ENCODE data around the gene UGT1A10. TPM values are rescaled to one million over a fixed set of nuclear protein-coding genes. Genes with fewer than 3 reads are reported as not detected.

Gene UGT1A10
- not detected for total RNA-seq

GRCh38 chr2:233636306-233636705, at the start of gene UGT1A10:
Gene UGT1A10 (plus strand): TSS chr2:233636448. CDS start chr2:233636523, 75 bp downstream.

GRCh38 chr2:233617476-233617875, 18.8 kb upstream of the UGT1A10 start, which contains the start of gene UGT1A8:
Gene UGT1A8 (plus strand): TSS chr2:233617633. CDS start chr2:233617708, 75 bp downstream.

GRCh38 chr2:233671290-233672161, 35.3 kb downstream of the UGT1A10 start, which contains the start of gene UGT1A9:
Gene UGT1A9 (plus strand): TSS chr2:233671898. CDS start chr2:233671935, 37 bp downstream.

GRCh38 chr2:233681521-233682099, 45.4 kb downstream of the UGT1A10 start, which contains the start of gene UGT1A7:
Gene UGT1A7 (plus strand): TSS chr2:233681901. CDS start chr2:233681938, 37 bp downstream.

GRCh38 chr2:233692648-233693047, 56.4 kb downstream of the UGT1A10 start, which contains the start of gene UGT1A6:
Gene UGT1A6 (plus strand): TSS chr2:233692890. CDS start chr2:233693005, 115 bp downstream.

GRCh38 chr2:233712611-233713261, 76.5 kb downstream of the UGT1A10 start, which contains the start of gene UGT1A5:
Gene UGT1A5 (plus strand): TSS chr2:233712907. CDS start chr2:233712992, 85 bp downstream.

GRCh38 chr2:233718552-233718951, 82.3 kb downstream of the UGT1A10 start, which contains the start of gene UGT1A4:
Gene UGT1A4 (plus strand): TSS chr2:233718736. CDS start chr2:233718821, 85 bp downstream.

GRCh38 chr2:233728723-233729301, 92.6 kb downstream of the UGT1A10 start, which contains the start of gene UGT1A3:
Gene UGT1A3 (plus strand): TSS chr2:233729042. CDS start chr2:233729127, 85 bp downstream.

GRCh38 chr2:233760043-233760442, 123.8 kb downstream of the UGT1A10 start, which contains the start of gene UGT1A1:
Gene UGT1A1 (plus strand): TSS chr2:233760270. CDS start chr2:233760288, 18 bp downstream.

GRCh38 chr2:233778030-233778429, 141.8 kb downstream of the UGT1A10 start, which contains the start of gene MROH2A:
Gene MROH2A (plus strand): TSS chr2:233778330. CDS start chr2:233779359, 1,029 bp downstream.

Other genes with a start within 250 kb of the UGT1A10 start
- gene USP40, start 69.7 kb upstream of the UGT1A10 start, total RNA-seq: 10 to 100 TPM; 23.7 to 28.6 TPM
- not detected for gene UGT1A8, start 18.8 kb upstream of the UGT1A10 start, total RNA-seq
- gene UGT1A9, start 35.5 kb downstream of the UGT1A10 start, total RNA-seq: not detected
- gene UGT1A7, start 45.5 kb downstream of the UGT1A10 start, total RNA-seq: not detected
- gene UGT1A6, start 56.4 kb downstream of the UGT1A10 start, total RNA-seq: not detected
- gene UGT1A5, start 76.5 kb downstream of the UGT1A10 start, total RNA-seq: not detected
- gene UGT1A4, start 82.3 kb downstream of the UGT1A10 start, total RNA-seq: not detected
- gene UGT1A3, start 92.6 kb downstream of the UGT1A10 start, total RNA-seq: not detected
- not detected for gene UGT1A1, start 123.8 kb downstream of the UGT1A10 start, total RNA-seq
- not detected for gene MROH2A, start 141.9 kb downstream of the UGT1A10 start, total RNA-seq
- gene HJURP, start 218.1 kb downstream of the UGT1A10 start, total RNA-seq: 10 to 100 TPM; 16.9 to 40.6 TPM